SK-N-SH treated with all-trans-retinoic acid at 6 μM for 48 hours (cell line): ENCODE results near the gene MAPK8.
"Not testable (repeated sequence)": the region's sequence is repeated elsewhere in the genome, so short reads cannot be mapped to it uniquely, and the experiment has no call there.

Source experiments
- ATAC-seq: fragments of 200-7000 bp; cut with Tn5 transposase; 3 replicates; pipeline ENCODE4 v1.9.1; 2020; ENCODE audit warnings: mild to moderate bottlenecking, moderate library complexity
- BACH2 ChIP-seq: fragments of 250-450 bp; sonication (Bioruptor Pico); IDR thresholded peaks from 2 replicates; pipeline ENCODE4 v1.9.0; 2021; ENCODE audit warnings: mild to moderate bottlenecking, borderline replicate concordance
- CREB5 ChIP-seq: fragments of 250-450 bp; sonication (Bioruptor Pico); IDR thresholded peaks from 2 replicates; pipeline ENCODE4 v1.5.1; 2020; ENCODE audit warnings: low read depth, mild to moderate bottlenecking, moderate library complexity
- CSDC2 ChIP-seq: fragments of 250-450 bp; sonication (Bioruptor Pico); IDR thresholded peaks from 2 replicates; pipeline ENCODE4 v1.5.0; 2020; ENCODE audit warnings: mild to moderate bottlenecking, moderate library complexity
- CSRNP3 ChIP-seq: fragments of 250-450 bp; sonication (Bioruptor Pico); IDR thresholded peaks from 2 replicates; pipeline ENCODE4 v1.5.1; 2021; ENCODE audit warnings: mild to moderate bottlenecking, moderate library complexity
- ESRRG ChIP-seq: fragments of 250-450 bp; sonication (Bioruptor Pico); IDR thresholded peaks from 2 replicates; pipeline ENCODE4 v1.6.1; 2021; ENCODE audit warnings: mild to moderate bottlenecking
- GLIS3 ChIP-seq: fragments of 250-450 bp; sonication (Bioruptor Pico); IDR thresholded peaks from 2 replicates; pipeline ENCODE4 v1.5.0; 2020; ENCODE audit warnings: mild to moderate bottlenecking, moderate library complexity
- ISL1 ChIP-seq: fragments of 250-450 bp; sonication (Bioruptor Pico); IDR thresholded peaks from 2 replicates; pipeline ENCODE4 v2.1.2; 2022; ENCODE audit warnings: mild to moderate bottlenecking, moderate library complexity
- OSR1 ChIP-seq: fragments of 250-450 bp; sonication (Bioruptor Pico); IDR thresholded peaks from 2 replicates; pipeline ENCODE4 v1.8.0; 2022; ENCODE audit warnings: moderate library complexity, mild to moderate bottlenecking, inconsistent platforms
- PPARA ChIP-seq: fragments of 250-450 bp; sonication (Bioruptor Pico); IDR thresholded peaks from 2 replicates; pipeline ENCODE4 v1.5.0; 2020; ENCODE audit warnings: mild to moderate bottlenecking, borderline replicate concordance
- RARB ChIP-seq: fragments of 250-450 bp; sonication (Bioruptor Pico); IDR thresholded peaks from 2 replicates; pipeline ENCODE4 v1.8.0; 2021; ENCODE audit warnings: mild to moderate bottlenecking, moderate library complexity
- TCF4 ChIP-seq: fragments of 250-450 bp; sonication (Bioruptor Pico); IDR thresholded peaks from 2 replicates; pipeline ENCODE4 v1.8.0; 2021; ENCODE audit warnings: mild to moderate bottlenecking, moderate library complexity, borderline replicate concordance
- TOX ChIP-seq: fragments of 250-450 bp; sonication (Bioruptor Pico); IDR thresholded peaks from 2 replicates; pipeline ENCODE4 v1.8.0; 2021; ENCODE audit warnings: mild to moderate bottlenecking, moderate library complexity, borderline replicate concordance
- TSHZ2 ChIP-seq: fragments of 250-450 bp; sonication (Bioruptor Pico); IDR thresholded peaks from 2 replicates; pipeline ENCODE4 v1.5.0; 2020; ENCODE audit warnings: mild to moderate bottlenecking, moderate library complexity
- ZC3H10 ChIP-seq: fragments of 250-450 bp; sonication (Bioruptor Pico); IDR thresholded peaks from 2 replicates; pipeline ENCODE4 v1.5.1; 2021; ENCODE audit warnings: mild to moderate bottlenecking, moderate library complexity
- ZFP3 ChIP-seq: fragments of 250-450 bp; sonication (Bioruptor Pico); IDR thresholded peaks from 2 replicates; pipeline ENCODE4 v1.5.0; 2020; ENCODE audit warnings: mild to moderate bottlenecking, moderate library complexity
- ZFP30 ChIP-seq: fragments of 450-650 bp; formaldehyde crosslinking; IDR thresholded peaks from 2 replicates; pipeline ENCODE4 v1.5.0; 2022; ENCODE audit warnings: mild to moderate bottlenecking, moderate library complexity
- ZNF565 ChIP-seq: fragments of 450-650 bp; formaldehyde crosslinking; conservative IDR thresholded peaks from 2 replicates; pipeline ENCODE4 v1.5.0; 2020; ENCODE audit warnings: low read depth, mild to moderate bottlenecking, moderate library complexity
- ZNF70 ChIP-seq: fragments of 450-650 bp; formaldehyde crosslinking; IDR thresholded peaks from 2 replicates; pipeline ENCODE4 v1.5.0; 2020; ENCODE audit warnings: mild to moderate bottlenecking, moderate library complexity
- ZNF8 ChIP-seq: fragments of 450-650 bp; formaldehyde crosslinking; IDR thresholded peaks from 2 replicates; pipeline ENCODE4 v1.5.0; 2020; ENCODE audit warnings: mild to moderate bottlenecking, moderate library complexity

Gene MAPK8

GRCh38 chr10:48340734-48341133 is 34.3 kb downstream of the MAPK8 start:
- no peak for TF ChIP-seq BACH2 (CRISPR knock-in tag)
- TF ChIP-seq PPARA (CRISPR knock-in tag) = no peak
- TF ChIP-seq ZFP3 (CRISPR knock-in tag) = no peak
- no peak for TF ChIP-seq ZNF8 (CRISPR knock-in tag)
- no peak for TF ChIP-seq GLIS3 (CRISPR knock-in tag)
- no peak for TF ChIP-seq CSRNP3 (CRISPR knock-in tag)
- no peak for TF ChIP-seq OSR1
- no peak for TF ChIP-seq TSHZ2 (CRISPR knock-in tag)
- no peak for TF ChIP-seq CSDC2
- no peak for TF ChIP-seq ESRRG (CRISPR knock-in tag)
- TF ChIP-seq ISL1 (CRISPR knock-in tag) = no peak
- ATAC-seq = no peak

GRCh38 chr10:48343106-48343505 is 36.6 kb downstream of the MAPK8 start:
- TF ChIP-seq ISL1 (CRISPR knock-in tag) (no peak), ZNF8 (CRISPR knock-in tag) (no peak), ZNF70 (CRISPR knock-in tag) (no peak), RARB (no peak), TSHZ2 (CRISPR knock-in tag) (no peak), ZFP30 (CRISPR knock-in tag) (no peak), OSR1 (no peak), ESRRG (CRISPR knock-in tag) (no peak), CSDC2 (no peak), TOX (no peak), ZFP3 (CRISPR knock-in tag) (no peak), ZC3H10 (CRISPR knock-in tag) (no peak), PPARA (CRISPR knock-in tag) (no peak)
- no peak for ATAC-seq

- ATAC-seq = peak; percentile 35; the same call in 2 of the 3 replicates
- TF ChIP-seq OSR1 = no peak
- TF ChIP-seq TSHZ2 (CRISPR knock-in tag) = no peak
- no peak for TF ChIP-seq ZNF8 (CRISPR knock-in tag)
- no peak for TF ChIP-seq ZC3H10 (CRISPR knock-in tag)
- no peak for TF ChIP-seq TCF4
- no peak for TF ChIP-seq CREB5 (CRISPR knock-in tag)
- TF ChIP-seq BACH2 (CRISPR knock-in tag) = no peak
- TF ChIP-seq ZNF565 (CRISPR knock-in tag) = no peak
- no peak for TF ChIP-seq PPARA (CRISPR knock-in tag)
- no peak for TF ChIP-seq ESRRG (CRISPR knock-in tag)
- no peak for TF ChIP-seq GLIS3 (CRISPR knock-in tag)
- TF ChIP-seq CSDC2 = no peak
- TF ChIP-seq, all 23 proteins: peak for 0
These were observed 37.6 kb downstream of the MAPK8 start for GRCh38 chr10:48343921-48344598.

- ATAC-seq = not testable (repeated sequence)
These were observed 39.8 kb downstream of the MAPK8 start for GRCh38 chr10:48346248-48346647.

- not testable (repeated sequence) for ATAC-seq
These were observed 41.1 kb downstream of the MAPK8 start for GRCh38 chr10:48347539-48347938.

- ATAC-seq = not testable (repeated sequence)
These were observed 41.5 kb downstream of the MAPK8 start for GRCh38 chr10:48347943-48348342.
